NT2/D1 (cell line): ENCODE measurements around the gene AQP2.

Experiments used
- DNase-seq: peaks from one replicate; pipeline ENCODE4 v3.0.0-alpha.2; 2011; ENCODE audit warnings: low read depth, low spot score
- H3K27me3 ChIP-seq: 2 replicates; pipeline ENCODE4 v1.6.0; 2011; ENCODE audit warnings: mild to moderate bottlenecking; ENCODE audit not compliant: insufficient read length, insufficient read depth
- H3K36me3 ChIP-seq: 2 replicates; pipeline ENCODE4 v1.6.1; 2011; ENCODE audit warnings: mild to moderate bottlenecking, low read length, mixed read lengths; ENCODE audit not compliant: insufficient read depth, insufficient read length
- H3K4me1 ChIP-seq: 2 replicates; pipeline ENCODE4 v1.5.1; 2011; ENCODE audit not compliant: insufficient read depth, insufficient read length
- H3K4me3 ChIP-seq: 2 replicates; pipeline ENCODE4 v1.5.1; 2011; ENCODE audit warnings: low read depth; ENCODE audit not compliant: insufficient read length
- H3K9ac ChIP-seq: 2 replicates; pipeline ENCODE4 v1.6.0; 2011; ENCODE audit warnings: low read depth; ENCODE audit not compliant: insufficient read length
- H3K9me3 ChIP-seq: 2 replicates; pipeline ENCODE4 v1.5.1; 2011; ENCODE audit warnings: mild to moderate bottlenecking, low read length; ENCODE audit not compliant: insufficient read depth
- SUZ12 ChIP-seq: IDR thresholded peaks from 2 replicates; pipeline ENCODE4 v1.6.1; 2011; ENCODE audit not compliant: insufficient read length, insufficient read depth; ENCODE audit errors: extremely low read depth
- YY1 ChIP-seq: IDR thresholded peaks from 2 replicates; pipeline ENCODE4 v1.6.1; 2011; ENCODE audit not compliant: insufficient read length, insufficient read depth
- ZNF274 ChIP-seq: IDR thresholded peaks from 2 replicates; pipeline ENCODE4 v1.6.1; 2011; ENCODE audit warnings: mild to moderate bottlenecking, low read depth, low read length

Gene AQP2

GRCh38 chr12:50004696-50005095 is 54.2 kb downstream of the AQP2 start:
- no peaks in the 10 kb centered on the region for H3K9me3 ChIP-seq
- no peak overlapping the region for H3K4me3 ChIP-seq
- H3K9ac ChIP-seq: no peak overlapping the region
- H3K27me3 ChIP-seq: no peaks in the 10 kb centered on the region
- no peak for TF ChIP-seq SUZ12
- no peak for TF ChIP-seq ZNF274
- no peak for TF ChIP-seq YY1
- no peaks in the 10 kb centered on the region for H3K4me1 ChIP-seq
- DNase-seq: no peak
- peaks cover 76% of the 10 kb centered on the region for H3K36me3 ChIP-seq

DNA sequence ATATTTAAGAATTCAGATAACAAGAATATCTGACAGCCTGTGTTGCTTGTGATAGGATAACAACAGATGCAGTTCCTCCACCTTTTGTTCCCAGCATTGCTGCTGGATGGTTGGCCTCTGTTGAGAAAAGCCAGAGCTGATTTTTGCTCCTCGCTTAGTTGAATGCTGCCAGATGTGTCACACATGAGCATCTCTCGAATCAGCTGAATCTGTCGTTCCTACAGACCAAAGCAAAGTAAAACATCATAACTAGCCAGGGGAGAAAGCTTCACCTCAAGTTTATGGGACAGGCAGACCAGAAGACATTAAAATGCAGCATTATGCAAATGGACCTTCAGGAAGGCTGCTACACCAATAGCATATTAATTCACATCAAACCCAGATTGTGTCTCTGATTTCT is 54.6 kb downstream of the AQP2 start:
- TF ChIP-seq YY1: no peak
- no peak for TF ChIP-seq SUZ12
- TF ChIP-seq ZNF274: no peak
- H3K9me3 ChIP-seq: no peaks in the 10 kb centered on the region
- no peak overlapping the region for H3K9ac ChIP-seq
- H3K36me3 ChIP-seq: peaks cover 76% of the 10 kb centered on the region
- no peaks in the 10 kb centered on the region for H3K4me1 ChIP-seq
- no peaks in the 10 kb centered on the region for H3K27me3 ChIP-seq
- no peak overlapping the region for H3K4me3 ChIP-seq
- DNase-seq: no peak

DNA sequence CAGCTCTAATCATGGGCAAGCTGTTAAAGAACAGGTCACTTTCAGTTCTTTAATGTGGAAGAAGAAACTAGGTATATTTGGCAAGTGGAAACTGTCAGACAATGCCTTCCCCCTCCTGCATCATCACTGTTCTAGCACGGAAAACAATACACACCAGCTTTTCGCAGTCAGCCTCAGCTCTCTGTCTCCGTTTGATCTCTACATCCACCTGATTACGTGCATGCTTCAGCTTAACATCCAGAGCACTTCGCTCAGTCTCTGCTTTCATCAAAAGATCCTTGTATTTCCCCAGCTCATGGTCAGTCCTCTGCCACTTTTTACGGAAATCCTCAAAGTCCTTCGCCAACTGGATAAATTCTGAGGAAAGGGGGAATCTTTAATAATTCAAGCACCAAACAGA is 55.7 kb downstream of the AQP2 start:
- DNase-seq: no peak
- Histone ChIP-seq H3K36me3 (peaks cover 75% of the 10 kb centered on the region), H3K4me1 (no peaks in the 10 kb centered on the region), H3K4me3 (no peak overlapping the region), H3K9me3 (no peaks in the 10 kb centered on the region), H3K9ac (no peak overlapping the region), H3K27me3 (no peaks in the 10 kb centered on the region)
- no peak for TF ChIP-seq ZNF274
- TF ChIP-seq SUZ12: no peak
- TF ChIP-seq YY1: no peak

DNA sequence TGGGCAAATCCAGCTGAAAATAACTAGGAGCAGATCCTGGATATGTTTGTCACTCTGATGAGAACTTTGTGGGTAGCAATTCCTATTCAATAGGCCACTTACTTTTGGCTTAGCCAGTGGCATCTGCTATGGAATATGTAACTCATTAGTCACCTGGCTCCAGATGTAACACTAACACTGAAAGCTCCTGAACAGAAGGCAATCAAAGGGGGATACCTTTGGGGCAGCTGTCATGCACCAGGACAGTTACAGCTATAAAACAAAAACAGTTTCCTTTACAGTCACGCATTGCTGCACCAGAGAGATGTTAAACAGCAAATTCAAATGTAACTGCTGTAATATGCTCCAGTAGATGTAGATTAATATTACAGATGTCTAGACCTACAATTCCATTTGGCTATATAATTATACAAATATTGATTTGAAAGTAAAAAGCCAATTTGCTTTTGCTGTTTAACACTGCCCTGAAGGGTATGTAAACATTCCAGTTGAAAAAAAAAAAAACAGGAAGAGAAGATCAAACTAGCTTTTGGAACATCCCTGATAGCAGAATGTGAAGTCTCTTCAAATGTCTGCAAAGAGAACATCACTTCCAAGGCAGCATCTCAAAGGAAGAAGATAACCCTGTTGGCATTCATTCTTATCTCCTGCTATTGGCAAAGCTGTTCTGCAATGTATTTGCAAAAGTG is 56.4 kb downstream of the AQP2 start:
- Histone ChIP-seq H3K4me1 (no peaks in the 10 kb centered on the region), H3K4me3 (no peak overlapping the region), H3K27me3 (no peaks in the 10 kb centered on the region), H3K36me3 (peaks cover 70% of the 10 kb centered on the region), H3K9me3 (no peaks in the 10 kb centered on the region), H3K9ac (no peak overlapping the region)
- TF ChIP-seq YY1 (no peak), SUZ12 (no peak), ZNF274 (no peak)
- DNase-seq: no peak
